NB4 (cell line): Measurements from ENCODE around the gene BLCAP.

Source experiments
- DNase-seq: peaks from one replicate; pipeline ENCODE4 v3.0.0; 2010; ENCODE audit warnings: low read depth
- H3K4me3 ChIP-seq: one replicate; pipeline ENCODE4 v1.5.1; 2011; ENCODE audit warnings: mild to moderate bottlenecking, low read depth, low read length, moderate library complexity
- MYC ChIP-seq: IDR thresholded peaks from 2 replicates; pipeline ENCODE4 v1.6.1; 2011; ENCODE audit warnings: low read depth, low read length
- POLR2A ChIP-seq: IDR thresholded peaks from 2 replicates; pipeline ENCODE4 v1.6.1; 2011; ENCODE audit warnings: mild to moderate bottlenecking; ENCODE audit not compliant: insufficient read length; ENCODE audit errors: extremely low read depth
- TF ChIP-seq, protein P1 (sequence below): IDR thresholded peaks from one replicate; pipeline ENCODE4 v1.5.1; 2012; ENCODE audit warnings: low read depth, low read length
- TF ChIP-seq, protein P2 (sequence below): IDR thresholded peaks from 2 replicates; pipeline ENCODE4 v1.6.1; 2011; ENCODE audit warnings: low read depth, low read length

The BLCAP gene

DNA sequence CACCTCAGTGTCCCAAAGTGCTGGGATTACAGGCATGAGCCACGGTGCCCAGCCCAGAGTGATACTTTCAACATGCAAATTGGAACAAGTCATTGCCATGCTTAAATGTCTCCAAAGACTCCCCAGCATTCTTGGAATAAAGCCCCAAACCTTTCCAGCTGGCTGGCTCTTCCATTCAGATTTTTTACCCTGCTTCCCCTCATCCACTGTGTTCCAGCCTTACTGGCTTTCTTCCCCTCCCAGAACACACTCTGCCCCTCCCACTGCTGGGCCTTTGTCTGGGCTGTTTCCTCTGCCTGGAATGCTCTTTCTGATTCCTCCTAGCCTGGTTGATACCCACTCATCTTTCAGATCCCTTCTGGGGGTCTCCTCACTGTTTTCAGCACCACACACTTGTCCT, 46.8 kb downstream of the BLCAP start:
- TF ChIP-seq, protein P1, sequence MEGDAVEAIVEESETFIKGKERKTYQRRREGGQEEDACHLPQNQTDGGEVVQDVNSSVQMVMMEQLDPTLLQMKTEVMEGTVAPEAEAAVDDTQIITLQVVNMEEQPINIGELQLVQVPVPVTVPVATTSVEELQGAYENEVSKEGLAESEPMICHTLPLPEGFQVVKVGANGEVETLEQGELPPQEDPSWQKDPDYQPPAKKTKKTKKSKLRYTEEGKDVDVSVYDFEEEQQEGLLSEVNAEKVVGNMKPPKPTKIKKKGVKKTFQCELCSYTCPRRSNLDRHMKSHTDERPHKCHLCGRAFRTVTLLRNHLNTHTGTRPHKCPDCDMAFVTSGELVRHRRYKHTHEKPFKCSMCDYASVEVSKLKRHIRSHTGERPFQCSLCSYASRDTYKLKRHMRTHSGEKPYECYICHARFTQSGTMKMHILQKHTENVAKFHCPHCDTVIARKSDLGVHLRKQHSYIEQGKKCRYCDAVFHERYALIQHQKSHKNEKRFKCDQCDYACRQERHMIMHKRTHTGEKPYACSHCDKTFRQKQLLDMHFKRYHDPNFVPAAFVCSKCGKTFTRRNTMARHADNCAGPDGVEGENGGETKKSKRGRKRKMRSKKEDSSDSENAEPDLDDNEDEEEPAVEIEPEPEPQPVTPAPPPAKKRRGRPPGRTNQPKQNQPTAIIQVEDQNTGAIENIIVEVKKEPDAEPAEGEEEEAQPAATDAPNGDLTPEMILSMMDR, result no peak
- TF ChIP-seq MYC (no peak), POLR2A (no peak)
- TF ChIP-seq, protein P2, sequence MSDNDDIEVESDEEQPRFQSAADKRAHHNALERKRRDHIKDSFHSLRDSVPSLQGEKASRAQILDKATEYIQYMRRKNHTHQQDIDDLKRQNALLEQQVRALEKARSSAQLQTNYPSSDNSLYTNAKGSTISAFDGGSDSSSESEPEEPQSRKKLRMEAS, result no peak
- H3K4me3 ChIP-seq, result no peak overlapping the region
- no peak for DNase-seq

DNA sequence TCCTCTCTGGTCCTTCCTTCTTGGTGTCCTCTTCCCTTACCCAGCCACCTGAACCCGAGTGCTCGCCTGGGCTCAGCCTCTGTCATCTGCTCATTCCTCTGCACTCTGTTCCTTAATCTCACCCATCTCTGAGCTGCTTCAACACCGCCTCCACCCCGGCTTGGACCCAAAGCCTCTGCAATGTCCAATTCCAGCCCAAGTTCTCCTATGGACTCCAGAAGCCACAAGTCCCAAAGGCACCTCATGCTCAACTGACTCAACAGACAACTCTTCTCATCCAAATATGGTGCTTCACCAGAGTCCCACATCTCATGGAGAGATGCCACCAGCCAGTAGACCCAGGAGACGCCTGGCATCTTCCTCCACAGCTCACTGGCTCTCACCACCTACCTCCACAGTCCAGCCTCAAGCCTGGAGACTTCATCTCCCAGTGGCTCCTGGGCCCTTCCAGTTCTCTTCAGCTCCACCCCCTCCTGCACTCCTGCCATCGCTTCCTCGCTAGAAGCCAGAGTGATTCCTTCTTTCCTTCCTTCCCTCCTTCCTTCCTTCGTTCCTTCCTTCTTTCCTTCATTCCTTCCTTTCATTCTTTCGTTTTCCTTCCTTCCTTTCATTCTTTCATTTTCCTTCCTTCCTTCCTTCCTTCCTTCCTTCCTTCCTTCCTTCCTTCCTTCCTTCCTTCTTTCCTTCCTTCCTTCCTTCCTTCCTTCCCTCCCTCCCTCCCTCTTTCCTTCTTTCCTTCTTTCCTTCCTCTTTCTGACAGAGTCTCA, 47.6 kb downstream of the BLCAP start:
- TF ChIP-seq MYC, result no peak
- TF ChIP-seq, protein P2, result no peak
- H3K4me3 ChIP-seq, result no peak overlapping the region
- no peak for DNase-seq

DNA sequence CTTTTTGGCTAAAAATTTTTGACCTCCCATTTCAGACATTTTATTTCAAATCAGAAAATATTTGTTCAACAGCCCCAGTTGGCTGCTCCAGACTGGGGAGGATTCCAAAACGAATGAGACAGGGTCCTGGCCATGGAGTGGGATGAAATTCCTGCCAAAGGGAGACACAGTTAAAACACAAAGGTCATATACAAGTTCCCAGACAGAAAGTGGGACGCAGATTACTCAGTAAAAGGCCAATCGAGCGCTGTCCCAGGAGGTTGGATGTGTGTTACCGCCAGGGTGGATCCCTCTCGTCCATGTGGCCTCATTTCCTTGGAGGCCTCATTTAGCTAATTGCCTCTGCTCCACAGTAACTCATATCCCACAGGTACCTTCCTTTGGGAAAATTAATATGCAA, 48.4 kb downstream of the BLCAP start:
- TF ChIP-seq, protein P2, result no peak
- no peak for TF ChIP-seq MYC
- no peak for TF ChIP-seq POLR2A
- TF ChIP-seq, protein P1, result no peak
- DNase-seq, result no peak
- no peak overlapping the region for H3K4me3 ChIP-seq

DNA sequence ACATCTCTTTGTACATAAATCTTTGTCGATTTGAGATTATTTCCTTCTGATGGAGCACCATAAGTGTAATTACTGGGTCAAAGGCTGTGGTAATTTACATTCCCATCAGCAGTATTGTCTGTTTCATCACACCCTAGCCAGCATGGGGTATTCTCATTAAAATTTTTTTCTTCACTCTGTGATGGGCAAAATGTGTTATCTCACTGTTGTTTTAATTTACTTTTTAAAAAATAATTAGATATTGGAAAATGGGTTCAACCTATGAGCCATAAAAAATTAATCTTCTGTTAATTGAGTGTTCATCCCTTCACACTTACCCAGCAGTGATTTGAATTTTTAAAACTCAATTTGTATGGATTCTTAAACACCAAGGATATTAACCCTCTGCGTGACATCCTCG, 50.6 kb downstream of the BLCAP start:
- no peak for DNase-seq
- no peak for TF ChIP-seq MYC
- H3K4me3 ChIP-seq, result no peak overlapping the region

DNA sequence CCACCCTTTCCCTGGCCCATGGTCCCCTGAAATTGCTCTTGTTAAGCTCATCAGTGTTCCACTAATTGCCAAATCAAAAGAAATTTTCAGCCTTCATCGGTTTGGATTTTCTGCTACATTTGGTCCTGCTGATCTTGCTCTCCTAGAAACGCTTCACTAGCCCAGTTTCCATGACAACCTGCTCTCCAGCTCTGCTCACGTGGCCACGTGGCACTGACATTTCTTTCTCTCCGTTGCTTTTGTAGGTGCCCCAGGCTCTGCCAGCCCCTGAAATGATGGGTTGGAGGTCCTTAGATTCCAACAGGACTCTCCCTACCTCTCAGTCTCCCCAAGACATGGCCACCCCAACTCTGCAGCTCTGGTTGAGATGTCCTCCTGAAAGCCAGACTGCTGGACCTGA, 52.4 kb downstream of the BLCAP start:
- H3K4me3 ChIP-seq, result no peak overlapping the region
- TF ChIP-seq, protein P2, result no peak
- TF ChIP-seq POLR2A (no peak), MYC (no peak)
- TF ChIP-seq, protein P1, result no peak
- no peak for DNase-seq

DNA sequence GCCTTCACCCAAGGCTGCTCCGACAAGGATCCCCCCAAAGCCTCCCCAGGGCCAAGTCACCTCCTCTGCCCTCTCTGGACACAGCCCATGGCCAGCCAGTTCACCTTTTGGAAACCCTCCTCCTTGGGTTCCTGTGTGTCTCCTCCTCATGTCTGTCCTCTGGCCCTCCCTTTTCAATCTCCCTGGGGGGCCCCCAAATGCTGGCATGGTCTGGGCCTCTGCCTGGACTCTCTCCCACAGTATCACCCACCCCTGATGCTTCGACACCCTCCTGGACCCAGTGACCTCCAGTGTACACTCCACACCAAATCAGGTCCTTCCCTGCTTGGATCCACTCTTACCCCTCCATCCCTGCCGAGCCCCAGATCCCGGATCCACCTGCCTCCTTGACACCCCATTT, 53.3 kb downstream of the BLCAP start:
- TF ChIP-seq, protein P2, result no peak
- TF ChIP-seq, protein P1, result no peak
- TF ChIP-seq POLR2A (no peak), MYC (no peak)
- no peak for DNase-seq
- H3K4me3 ChIP-seq, result no peak overlapping the region
